ENCODE measurements around the gene TSHZ2. TPM values are rescaled to one million over a fixed set of nuclear protein-coding genes. Genes with fewer than 3 reads are reported as not detected.

TSHZ2 gene
- total RNA-seq, 2 experiments from 2014 or later, result 34.1 to 37.8 TPM

DNA sequence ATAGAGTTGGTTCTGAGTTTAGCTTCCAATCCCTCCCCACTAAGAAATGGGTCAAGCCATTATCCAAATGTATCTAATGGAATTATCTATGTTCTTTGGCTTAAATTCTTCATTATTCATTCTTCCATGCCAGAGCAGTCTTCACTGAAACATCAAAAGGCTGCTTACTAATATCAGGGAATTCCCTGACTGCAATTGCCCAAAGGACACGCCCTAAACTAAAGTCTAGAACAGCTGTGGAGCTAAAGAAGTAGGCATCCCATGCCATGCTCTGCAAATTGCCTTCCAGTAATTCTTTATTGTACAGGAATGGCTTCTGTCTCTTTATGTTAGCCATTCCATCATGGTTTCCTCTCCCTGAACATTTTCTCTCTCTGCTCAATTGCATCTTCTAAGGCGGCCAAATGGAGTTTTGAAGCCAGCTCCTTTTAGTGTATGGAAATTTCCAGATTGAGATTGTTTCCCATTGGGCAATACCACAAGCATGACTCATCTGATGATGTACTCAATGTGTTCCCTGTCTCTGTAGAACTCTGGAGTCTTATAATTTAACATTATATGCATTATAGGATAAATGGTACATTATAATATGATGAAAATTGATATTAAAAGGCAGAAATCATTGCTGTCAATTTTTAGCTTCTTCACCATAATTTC lies 28.8 kb upstream of the TSHZ2 start:
- intact Hi-C loops (cut with micrococcal nuclease), result no loop called here
- Mint-ChIP-seq H3K4me3 (no peak overlapping the region), H3K36me3 (ENCODE audit: low read depth) (no peaks in the 10 kb centered on the region), H3K4me1 (ENCODE audit: low read depth) (peaks cover 4% of the 10 kb centered on the region), H3K27me3 (ENCODE audit: low read depth) (no peaks in the 10 kb centered on the region), H3K27ac (no peak overlapping the region), H3K9me3 (no peaks in the 10 kb centered on the region)
- CTCF ChIA-PET, result no interaction called here
- DNase-seq, result no peak

DNA sequence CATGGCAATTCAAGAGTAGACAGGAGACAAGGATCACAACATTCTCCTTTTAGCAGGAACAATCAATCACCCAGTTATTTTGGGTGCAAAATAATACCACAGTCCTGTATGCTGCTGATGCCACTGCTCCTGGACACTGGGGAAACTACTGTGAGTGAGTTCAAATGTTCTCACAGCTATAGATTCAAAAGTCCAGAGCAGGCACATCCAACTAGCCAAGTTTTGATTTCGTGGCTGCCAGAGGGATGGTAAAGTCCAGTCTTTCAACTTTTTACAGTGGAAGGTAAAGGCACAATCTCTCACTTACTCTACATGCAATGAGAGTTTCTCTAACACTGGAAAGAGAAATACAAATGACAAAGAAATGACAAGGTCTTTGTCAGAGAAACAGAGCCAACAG lies 26.9 kb upstream of the TSHZ2 start:
- CTCF ChIA-PET, result no interaction called here
- H3K9me3 Mint-ChIP-seq, result no peaks in the 10 kb centered on the region
- H3K36me3 Mint-ChIP-seq (ENCODE audit: low read depth), result no peaks in the 10 kb centered on the region
- H3K4me1 Mint-ChIP-seq (ENCODE audit: low read depth), result peaks cover 4% of the 10 kb centered on the region
- no peak overlapping the region for H3K27ac Mint-ChIP-seq
- H3K4me3 Mint-ChIP-seq, result no peak overlapping the region
- DNase-seq, result no peak
- no peaks in the 10 kb centered on the region for H3K27me3 Mint-ChIP-seq (ENCODE audit: low read depth)
- intact Hi-C loops (cut with micrococcal nuclease), result no loop called here

DNA sequence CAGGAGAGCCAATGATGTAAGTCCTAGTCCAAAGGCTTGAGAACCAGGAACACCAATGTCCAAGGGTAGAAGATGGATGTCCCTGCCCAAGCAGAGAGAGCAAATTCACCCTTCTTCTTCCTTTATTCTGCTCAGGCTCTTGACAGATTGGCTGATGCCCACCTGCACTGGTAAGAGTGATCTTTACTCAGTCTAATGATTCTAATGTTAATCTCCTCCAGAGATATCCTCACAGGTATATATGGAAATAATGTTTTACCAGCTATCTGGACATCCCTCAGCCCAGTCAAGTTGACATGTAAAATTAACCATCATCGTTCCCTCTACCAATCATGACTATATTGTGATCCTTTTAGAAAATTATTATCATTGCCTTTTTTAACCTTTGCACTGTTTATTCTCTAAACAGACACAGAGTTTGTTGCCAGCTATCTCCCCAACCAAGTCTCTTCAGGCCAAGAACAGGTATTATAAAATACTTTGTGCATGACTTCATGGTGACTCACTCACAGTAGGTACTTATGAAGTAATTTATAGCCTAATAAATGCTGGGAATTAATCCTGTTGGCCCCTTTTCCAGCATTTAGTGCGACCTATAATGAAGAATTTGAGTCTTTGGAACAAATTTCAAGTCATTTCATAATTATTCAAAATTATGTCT lies 26.2 kb upstream of the TSHZ2 start:
- no peak overlapping the region for H3K27ac Mint-ChIP-seq

DNA sequence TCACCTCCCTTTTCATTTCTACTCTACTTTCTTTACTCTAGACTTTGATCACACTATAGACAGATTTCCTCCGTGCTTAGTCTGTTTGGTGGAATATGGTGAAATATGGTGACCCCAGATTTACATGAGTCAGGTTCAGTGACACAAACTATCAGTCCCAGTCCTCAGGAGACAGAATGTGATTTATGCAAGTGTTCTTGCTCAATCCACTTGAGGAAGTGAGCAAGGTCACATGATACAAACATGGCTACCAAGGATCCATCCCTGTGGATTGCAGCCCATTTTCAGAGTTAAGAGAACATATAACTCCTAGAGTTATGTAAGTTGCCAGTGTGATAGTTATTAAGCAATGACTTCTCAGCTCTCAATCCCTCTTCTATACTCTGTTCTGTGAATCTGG lies 23.7 kb upstream of the TSHZ2 start:
- Mint-ChIP-seq H3K36me3 (ENCODE audit: low read depth) (no peaks in the 10 kb centered on the region), H3K4me1 (ENCODE audit: low read depth) (peaks cover 2% of the 10 kb centered on the region), H3K27ac (no peak overlapping the region), H3K9me3 (no peaks in the 10 kb centered on the region), H3K27me3 (ENCODE audit: low read depth) (no peaks in the 10 kb centered on the region), H3K4me3 (no peak overlapping the region)
- CTCF ChIA-PET, result no interaction called here
- intact Hi-C loops (cut with micrococcal nuclease), result no loop called here
- DNase-seq, result no peak

More for the DNA sequence above, 26.2 kb upstream of the TSHZ2 start:
- H3K27me3 Mint-ChIP-seq (ENCODE audit: low read depth), result no peaks in the 10 kb centered on the region
- no peaks in the 10 kb centered on the region for H3K36me3 Mint-ChIP-seq (ENCODE audit: low read depth)
- H3K4me1 Mint-ChIP-seq (ENCODE audit: low read depth), result peaks cover 4% of the 10 kb centered on the region
- no peak for DNase-seq
- H3K4me3 Mint-ChIP-seq, result no peak overlapping the region
- intact Hi-C loops (cut with micrococcal nuclease), result no loop called here
- CTCF ChIA-PET, result no interaction called here
- H3K9me3 Mint-ChIP-seq, result no peaks in the 10 kb centered on the region

DNA sequence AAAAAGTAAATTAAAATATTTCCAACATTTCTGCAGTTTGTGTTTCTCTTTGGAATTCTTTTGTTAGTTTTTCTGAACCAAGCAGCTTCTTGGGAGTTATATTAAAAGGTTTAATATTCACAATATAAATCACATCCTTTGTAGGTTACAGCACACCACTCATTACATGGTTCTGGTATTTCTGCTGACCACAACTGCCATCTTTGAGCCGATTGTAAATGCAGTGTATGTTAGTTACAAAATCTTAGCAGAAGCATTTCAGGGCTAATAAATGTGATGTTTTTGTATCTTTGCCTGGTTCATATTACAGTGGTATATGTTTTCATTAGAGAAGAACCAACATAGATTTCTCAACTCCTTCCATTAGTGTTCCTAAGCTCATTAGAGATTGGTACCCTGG lies 19.1 kb upstream of the TSHZ2 start:
- Mint-ChIP-seq H3K27ac (no peak overlapping the region), H3K9me3 (no peaks in the 10 kb centered on the region), H3K27me3 (ENCODE audit: low read depth) (no peaks in the 10 kb centered on the region), H3K4me1 (ENCODE audit: low read depth) (no peaks in the 10 kb centered on the region), H3K36me3 (ENCODE audit: low read depth) (no peaks in the 10 kb centered on the region), H3K4me3 (no peak overlapping the region)
- intact Hi-C loops (cut with micrococcal nuclease), result no loop called here
- DNase-seq, result no peak
- CTCF ChIA-PET, result interaction anchor here (0.9 kb wide), 1 partner anchor 573 kb away, joined by 3 read pairs; no protein-coding TSS in a partner anchor

DNA sequence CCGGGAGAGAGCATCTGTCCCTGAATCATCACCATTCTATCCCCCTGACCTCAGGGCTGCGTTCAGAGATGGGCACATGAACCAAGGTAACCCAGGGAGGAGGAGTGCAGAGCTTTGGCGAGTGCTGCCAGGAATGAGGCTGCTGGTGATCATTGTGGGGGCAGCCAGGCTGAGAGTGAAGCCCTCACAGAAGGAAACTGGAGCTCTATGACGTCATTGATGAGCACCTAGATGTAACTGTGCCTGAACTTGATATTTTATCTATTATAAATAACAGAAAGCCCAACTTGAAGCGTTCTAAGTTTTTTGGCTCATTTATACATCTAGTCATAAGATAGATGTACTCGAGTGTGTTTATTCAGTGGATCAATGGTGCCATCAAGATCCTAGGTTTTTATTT lies 17.3 kb upstream of the TSHZ2 start:
- intact Hi-C loops (cut with micrococcal nuclease), result no loop called here
- H3K36me3 Mint-ChIP-seq (ENCODE audit: low read depth), result no peaks in the 10 kb centered on the region
- H3K9me3 Mint-ChIP-seq, result no peaks in the 10 kb centered on the region
- H3K4me3 Mint-ChIP-seq, result no peak overlapping the region
- CTCF ChIA-PET, result interaction anchor here (1.2 kb wide), 1 partner anchor 254 kb away, joined by 5 read pairs; no protein-coding TSS in a partner anchor
- H3K27me3 Mint-ChIP-seq (ENCODE audit: low read depth), result no peaks in the 10 kb centered on the region
- no peak overlapping the region for H3K27ac Mint-ChIP-seq
- peaks cover 3% of the 10 kb centered on the region for H3K4me1 Mint-ChIP-seq (ENCODE audit: low read depth)
- no peak for DNase-seq

DNA sequence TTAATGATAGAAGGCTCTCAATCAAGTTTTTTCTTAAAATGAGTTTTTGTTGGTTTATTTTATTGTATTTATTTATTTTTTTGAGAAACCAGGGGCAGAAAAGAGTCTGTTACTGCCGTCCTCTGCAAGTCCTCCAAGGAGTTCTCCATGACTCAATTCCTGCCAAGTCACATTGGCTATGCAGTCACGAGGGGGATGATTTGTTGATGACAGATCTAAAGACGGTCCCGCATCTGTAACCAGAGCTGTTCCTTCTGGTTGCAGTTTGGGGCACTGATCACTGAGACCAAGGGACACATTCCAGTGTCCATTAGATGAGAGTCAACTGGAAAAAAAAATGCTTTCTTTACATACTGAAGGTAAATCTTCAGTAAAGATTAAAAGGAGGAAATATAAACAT lies 13.9 kb upstream of the TSHZ2 start:
- Mint-ChIP-seq H3K9me3 (no peaks in the 10 kb centered on the region), H3K27ac (no peak overlapping the region), H3K4me1 (ENCODE audit: low read depth) (peaks cover 3% of the 10 kb centered on the region), H3K4me3 (no peak overlapping the region), H3K36me3 (ENCODE audit: low read depth) (no peaks in the 10 kb centered on the region), H3K27me3 (ENCODE audit: low read depth) (no peaks in the 10 kb centered on the region)
- no peak for DNase-seq
- CTCF ChIA-PET, result no interaction called here
- intact Hi-C loops (cut with micrococcal nuclease), result no loop called here

DNA sequence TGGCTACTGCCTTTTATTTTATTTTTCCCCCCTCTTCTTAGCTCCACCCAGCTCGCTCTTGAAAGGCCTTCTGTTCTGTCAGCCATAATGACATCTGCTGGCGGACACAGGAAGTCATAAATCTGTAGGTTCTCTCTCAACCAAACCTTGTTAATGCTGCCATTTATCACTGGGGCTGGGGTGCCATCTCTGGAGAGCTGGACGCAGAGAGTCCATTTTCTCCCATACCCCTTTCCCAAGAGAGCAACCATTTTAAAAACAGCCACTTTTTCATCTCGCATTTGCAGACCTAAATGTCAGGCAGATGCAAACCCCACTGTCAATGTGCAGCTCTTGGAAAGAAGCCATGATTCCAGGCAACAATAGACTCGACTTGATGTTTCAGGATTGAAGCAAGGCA lies 13.0 kb upstream of the TSHZ2 start:
- CTCF ChIA-PET, result interaction anchor here (0.6 kb wide), 1 partner anchor 94 kb away, joined by 3 read pairs; no protein-coding TSS in a partner anchor
- Mint-ChIP-seq H3K9me3 (no peaks in the 10 kb centered on the region), H3K4me3 (no peak overlapping the region), H3K36me3 (ENCODE audit: low read depth) (no peaks in the 10 kb centered on the region), H3K27me3 (ENCODE audit: low read depth) (no peaks in the 10 kb centered on the region), H3K27ac (no peak overlapping the region), H3K4me1 (ENCODE audit: low read depth) (peaks cover 9% of the 10 kb centered on the region)
- intact Hi-C loops (cut with micrococcal nuclease), result no loop called here
- DNase-seq, result peak; percentile 29

DNA sequence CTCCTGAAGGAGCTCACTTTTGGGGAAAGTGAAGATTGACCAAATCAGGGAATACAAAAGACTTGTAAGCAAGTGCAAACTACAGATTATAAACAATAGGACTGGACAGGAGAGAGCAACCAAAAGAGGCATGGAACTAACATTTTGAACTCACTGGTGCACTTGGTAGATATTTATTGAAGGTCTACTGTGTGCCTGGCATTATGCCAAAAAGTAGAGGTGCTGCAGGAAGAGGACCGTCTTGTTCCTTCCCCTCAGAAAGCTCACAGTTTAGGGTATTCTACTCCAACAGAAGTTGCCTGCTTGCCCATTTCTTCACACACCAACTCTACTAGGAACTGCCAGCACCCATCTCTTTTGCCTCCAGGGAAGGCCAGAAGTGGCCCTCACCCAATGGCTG lies 10.0 kb upstream of the TSHZ2 start:
- Mint-ChIP-seq H3K36me3 (ENCODE audit: low read depth) (no peaks in the 10 kb centered on the region), H3K27me3 (ENCODE audit: low read depth) (no peaks in the 10 kb centered on the region), H3K4me1 (ENCODE audit: low read depth) (peaks cover 24% of the 10 kb centered on the region), H3K9me3 (peaks cover 2% of the 10 kb centered on the region), H3K27ac (no peak overlapping the region), H3K4me3 (no peak overlapping the region)
- DNase-seq, result no peak
- intact Hi-C loops (cut with micrococcal nuclease), result no loop called here
- CTCF ChIA-PET, result no interaction called here

DNA sequence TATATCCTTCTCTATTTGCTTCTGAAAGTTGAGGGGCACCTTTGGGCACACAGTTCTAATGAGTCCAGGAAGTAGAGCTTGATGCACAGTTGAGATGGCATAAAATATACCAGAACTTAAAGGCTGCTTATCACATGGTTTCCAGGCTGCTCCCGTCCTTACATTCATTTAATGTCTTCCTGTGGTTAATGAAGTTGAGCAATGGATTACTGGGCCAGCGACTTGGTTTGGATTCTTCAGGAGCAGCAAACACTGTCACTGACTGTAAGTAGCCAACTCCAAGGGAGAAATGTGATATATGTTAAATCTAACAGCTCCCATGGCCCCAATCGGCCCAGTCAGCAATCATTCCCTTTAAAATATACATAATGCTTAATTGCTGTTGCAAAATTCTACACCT lies 9.0 kb upstream of the TSHZ2 start:
- Mint-ChIP-seq H3K27me3 (ENCODE audit: low read depth) (no peaks in the 10 kb centered on the region), H3K4me3 (no peak overlapping the region), H3K4me1 (ENCODE audit: low read depth) (peaks cover 24% of the 10 kb centered on the region), H3K27ac (no peak overlapping the region), H3K9me3 (peaks cover 2% of the 10 kb centered on the region), H3K36me3 (ENCODE audit: low read depth) (no peaks in the 10 kb centered on the region)
- CTCF ChIA-PET, result no interaction called here
- intact Hi-C loops (cut with micrococcal nuclease), result no loop called here
- no peak for DNase-seq

DNA sequence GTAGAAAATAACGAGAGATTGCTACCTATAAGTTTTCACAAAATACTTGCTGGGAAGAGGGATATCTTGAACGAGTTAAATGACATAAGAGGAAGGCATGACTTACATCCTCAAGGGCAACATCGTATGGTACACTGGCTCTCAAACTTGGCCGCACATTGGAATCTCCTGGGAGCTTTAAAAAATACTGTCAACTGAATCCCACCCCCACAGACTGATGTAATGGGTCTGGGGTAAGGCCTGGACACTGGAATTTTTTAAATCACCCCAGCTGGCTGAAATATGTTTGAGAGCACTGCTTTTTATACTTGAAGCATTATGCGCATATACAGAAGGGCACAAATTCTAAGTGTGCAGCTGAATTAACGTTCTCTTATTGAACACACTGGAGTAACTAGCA lies 8.0 kb upstream of the TSHZ2 start:
- intact Hi-C loops (cut with micrococcal nuclease), result no loop called here
- Mint-ChIP-seq H3K9me3 (peaks cover 2% of the 10 kb centered on the region), H3K27ac (no peak overlapping the region)

DNA sequence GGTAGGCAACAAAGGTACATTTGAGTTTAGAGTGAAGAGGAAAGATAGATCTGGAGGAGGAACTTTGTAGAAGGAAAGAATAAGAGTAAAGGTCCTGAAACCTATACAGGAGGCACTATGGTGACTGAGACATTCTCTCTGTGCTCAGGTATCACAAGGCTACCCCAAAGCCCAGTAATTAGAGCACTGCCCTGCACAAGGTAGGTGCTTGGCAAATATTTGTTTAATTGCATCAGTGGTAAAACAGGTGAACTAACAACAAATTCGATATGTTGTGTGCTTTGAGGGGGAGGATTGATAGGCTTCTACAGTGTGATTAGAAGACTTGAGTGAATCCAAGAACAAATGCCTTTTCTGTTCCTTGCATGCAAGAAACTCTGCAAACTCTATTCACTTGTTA lies 6.8 kb upstream of the TSHZ2 start:
- no peak for DNase-seq
- intact Hi-C loops (cut with micrococcal nuclease), result no loop called here
- no peaks in the 10 kb centered on the region for H3K27me3 Mint-ChIP-seq (ENCODE audit: low read depth)
- no peak overlapping the region for H3K4me3 Mint-ChIP-seq
- no peak overlapping the region for H3K27ac Mint-ChIP-seq
- H3K4me1 Mint-ChIP-seq (ENCODE audit: low read depth), result peaks cover 24% of the 10 kb centered on the region
- no peaks in the 10 kb centered on the region for H3K36me3 Mint-ChIP-seq (ENCODE audit: low read depth)
- H3K9me3 Mint-ChIP-seq, result peaks cover 2% of the 10 kb centered on the region
- CTCF ChIA-PET, result no interaction called here

More for the DNA sequence above, 8.0 kb upstream of the TSHZ2 start:
- Mint-ChIP-seq H3K36me3 (ENCODE audit: low read depth) (no peaks in the 10 kb centered on the region), H3K4me1 (ENCODE audit: low read depth) (peaks cover 24% of the 10 kb centered on the region), H3K4me3 (no peak overlapping the region), H3K27me3 (ENCODE audit: low read depth) (no peaks in the 10 kb centered on the region)
- CTCF ChIA-PET, result no interaction called here
- DNase-seq, result no peak

DNA sequence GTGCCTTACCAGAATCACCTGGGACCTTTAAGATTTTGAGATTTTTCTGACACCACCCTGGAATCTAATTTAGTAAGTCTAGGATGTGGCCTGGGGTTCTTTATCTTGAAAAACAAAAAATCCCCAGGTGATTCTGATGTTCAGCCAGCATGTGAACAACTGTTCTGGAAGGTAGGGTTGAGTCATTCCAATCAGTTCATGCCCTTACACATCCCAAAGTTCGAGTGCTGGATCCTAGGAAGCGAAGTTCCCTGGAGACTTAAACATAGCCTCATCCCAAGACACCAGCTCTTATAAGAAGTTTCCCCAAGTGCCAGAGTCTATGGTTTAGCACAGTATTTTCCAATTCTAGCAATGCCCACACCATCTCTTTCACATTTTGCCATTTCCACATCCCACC lies 6.3 kb upstream of the TSHZ2 start:
- Mint-ChIP-seq H3K27ac (no peak overlapping the region), H3K4me1 (ENCODE audit: low read depth) (peaks cover 25% of the 10 kb centered on the region), H3K36me3 (ENCODE audit: low read depth) (no peaks in the 10 kb centered on the region), H3K27me3 (ENCODE audit: low read depth) (no peaks in the 10 kb centered on the region), H3K4me3 (no peak overlapping the region), H3K9me3 (peaks cover 2% of the 10 kb centered on the region)
- intact Hi-C loops (cut with micrococcal nuclease), result no loop called here
- CTCF ChIA-PET, result no interaction called here
- no peak for DNase-seq

All from activated naive CD4-positive, alpha-beta T cell treated with anti-CD3 and anti-CD28 coated beads for 36 hours (primary cell).